HG02571 (cell line): ENCODE data around the gene SMPD4.
"Not testable (repeated sequence)": the region's sequence is repeated elsewhere in the genome, so short reads cannot be mapped to it uniquely, and the experiment has no call there.

Source experiments
- ATAC-seq: cut with Tn5 transposase; IDR thresholded peaks from one replicate; pipeline ENCODE4 v1.9.1; 2021; ENCODE audit warnings: mild to moderate bottlenecking, moderate library complexity; ENCODE audit not compliant: unreplicated experiment

Gene SMPD4

GRCh38 chr2:130187859-130188792 lies 6.7 kb upstream of the SMPD4 start:
- not testable (repeated sequence) for ATAC-seq

- no peak for ATAC-seq
Measured at GRCh38 chr2:130187268-130187667, 5.9 kb upstream of the SMPD4 start.

DNA sequence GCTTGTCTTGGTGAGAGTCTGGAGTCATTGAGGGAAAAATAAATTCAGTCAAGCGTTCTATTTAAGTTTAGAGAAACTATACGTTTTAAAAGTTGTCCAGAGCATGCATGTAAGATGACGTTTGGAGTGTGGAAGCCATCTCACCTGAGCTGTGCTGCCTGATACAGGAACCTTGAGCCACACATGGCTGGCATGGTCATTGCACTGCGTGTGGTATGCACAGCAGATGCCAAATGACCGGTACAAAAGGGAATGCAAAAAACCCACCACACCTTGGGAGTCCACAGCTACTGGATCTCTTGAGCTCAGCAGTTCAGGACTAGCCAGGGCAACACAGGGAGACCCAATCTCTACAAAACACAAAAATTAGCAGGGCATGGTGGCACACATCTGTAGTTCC lies 5.0 kb upstream of the SMPD4 start:
- no peak for ATAC-seq

DNA sequence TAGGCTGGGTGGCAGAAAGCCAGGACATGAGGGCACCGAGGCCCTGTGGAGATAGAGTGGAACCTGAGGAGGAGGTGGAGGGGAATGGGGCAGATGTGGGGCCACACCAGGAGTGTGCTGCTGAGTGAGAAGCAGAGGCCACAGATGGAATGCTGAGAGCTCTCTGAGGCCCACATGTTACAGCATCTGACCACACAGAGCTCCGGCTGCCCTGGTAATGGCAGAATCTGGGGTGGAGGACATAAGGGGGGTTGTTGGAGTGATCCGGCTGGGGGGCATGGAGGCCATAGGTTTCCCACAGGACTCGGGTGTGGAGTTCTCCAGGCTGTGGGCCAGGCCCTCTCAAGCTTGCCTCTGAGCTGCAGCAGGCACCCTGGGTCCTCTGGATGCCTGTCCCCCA lies 4.5 kb upstream of the SMPD4 start:
- no peak for ATAC-seq

DNA sequence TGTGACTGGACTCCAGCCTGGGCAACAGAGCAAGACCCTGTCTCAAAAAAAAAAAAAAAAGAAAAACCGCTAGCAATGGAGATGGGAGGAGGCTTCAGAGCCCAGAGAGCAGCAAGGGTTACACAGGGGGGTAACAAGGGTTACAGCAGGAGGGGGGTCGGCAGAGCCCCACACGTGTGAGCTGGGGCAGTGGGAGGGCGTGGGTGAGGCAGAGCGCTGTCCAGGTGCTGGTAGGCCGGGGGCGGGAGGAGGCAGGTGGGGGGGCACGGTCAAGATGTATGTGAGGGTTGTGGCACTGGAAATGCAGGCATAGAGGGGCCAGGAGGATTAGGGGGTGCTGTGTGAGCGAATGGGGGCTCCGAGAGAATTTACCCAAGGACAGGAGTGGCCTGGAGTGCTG lies 4.0 kb upstream of the SMPD4 start:
- no peak for ATAC-seq

DNA sequence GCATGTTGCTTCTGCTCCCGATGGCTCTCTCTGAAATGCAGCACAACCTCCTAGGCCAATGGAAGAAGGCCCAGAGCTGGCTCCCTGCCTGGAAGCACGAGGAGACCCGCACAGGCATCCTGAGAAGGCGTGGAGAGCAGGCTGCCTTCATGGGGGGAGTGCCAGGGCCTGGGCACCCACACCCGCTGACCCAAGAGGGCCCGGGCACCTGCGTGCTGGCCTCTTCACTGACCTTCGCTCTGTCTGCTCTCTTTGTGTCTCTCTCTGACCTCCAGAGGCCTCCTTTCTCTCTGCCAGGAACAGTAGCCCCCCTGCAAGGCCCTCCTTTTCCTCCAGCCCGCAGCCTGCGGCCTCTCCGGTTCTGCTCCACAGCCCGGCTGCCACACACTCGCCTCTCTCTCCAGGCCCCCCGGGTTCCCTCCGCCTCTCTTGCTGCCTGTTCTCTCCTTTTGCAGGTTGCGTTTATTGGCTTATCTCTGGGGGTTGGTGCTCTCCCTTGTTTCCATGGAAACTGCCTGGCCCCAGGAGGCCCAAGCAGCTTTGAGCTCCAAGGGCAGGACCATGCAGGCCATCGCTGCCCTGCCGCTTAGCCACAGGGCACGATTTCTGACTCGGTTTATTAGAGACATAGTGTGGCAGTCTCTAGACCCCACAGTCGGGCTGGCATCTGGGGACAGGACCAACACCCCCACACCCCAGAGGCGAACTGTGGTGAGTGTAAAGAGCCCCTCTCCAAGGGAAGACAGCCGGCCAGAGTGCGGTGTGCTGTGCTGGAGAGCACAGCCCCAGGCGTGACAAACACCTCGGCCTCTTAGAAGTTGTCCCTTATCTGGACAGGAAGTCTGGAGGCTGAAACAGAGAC lies 2.3 kb upstream of the SMPD4 start:
- ATAC-seq: no peak

- ATAC-seq: peak; percentile 12
Measured at GRCh38 chr2:130182826-130183511, 1.6 kb upstream of the SMPD4 start.

- ATAC-seq: peak; percentile 83
Measured at GRCh38 chr2:130181880-130182682, 679 bp upstream of the SMPD4 start, which contains the start of gene MZT2B. TSS of gene MZT2B (plus strand) at chr2:130182262. CDS start at chr2:130182283, 21 bp downstream.

GRCh38 chr2:130180404-130181324 lies 738 bp downstream of the SMPD4 start:
- ATAC-seq: not testable (repeated sequence)

- not testable (repeated sequence) for ATAC-seq
Measured at GRCh38 chr2:130174866-130175265, 6.5 kb downstream of the SMPD4 start.

- ATAC-seq: no peak
Measured at GRCh38 chr2:130169896-130170295, 11.5 kb downstream of the SMPD4 start.

- ATAC-seq: not testable (repeated sequence)
Measured at GRCh38 chr2:130169163-130169562, 12.2 kb downstream of the SMPD4 start.

GRCh38 chr2:130166611-130167010 lies 14.8 kb downstream of the SMPD4 start:
- not testable (repeated sequence) for ATAC-seq

GRCh38 chr2:130165293-130166016 lies 15.9 kb downstream of the SMPD4 start:
- ATAC-seq: no peak

- ATAC-seq: no peak
Measured at GRCh38 chr2:130162968-130163367, 18.4 kb downstream of the SMPD4 start.

GRCh38 chr2:130162486-130162885 lies 18.9 kb downstream of the SMPD4 start:
- ATAC-seq: not testable (repeated sequence)

- ATAC-seq: not testable (repeated sequence)
Measured at GRCh38 chr2:130160838-130161705, 20.3 kb downstream of the SMPD4 start.
